ENCODE results near the gene VPS39. TPM values are rescaled to one million over a fixed set of nuclear protein-coding genes. Genes with fewer than 3 reads are reported as not detected.

Gene VPS39
- total and polyA plus RNA-seq, 9 of the 15 experiments (the other 6 are each of a cell fraction or from before 2014, with no cell fraction given) = 3.2 to 37.3 (median 21.8) TPM

DNA sequence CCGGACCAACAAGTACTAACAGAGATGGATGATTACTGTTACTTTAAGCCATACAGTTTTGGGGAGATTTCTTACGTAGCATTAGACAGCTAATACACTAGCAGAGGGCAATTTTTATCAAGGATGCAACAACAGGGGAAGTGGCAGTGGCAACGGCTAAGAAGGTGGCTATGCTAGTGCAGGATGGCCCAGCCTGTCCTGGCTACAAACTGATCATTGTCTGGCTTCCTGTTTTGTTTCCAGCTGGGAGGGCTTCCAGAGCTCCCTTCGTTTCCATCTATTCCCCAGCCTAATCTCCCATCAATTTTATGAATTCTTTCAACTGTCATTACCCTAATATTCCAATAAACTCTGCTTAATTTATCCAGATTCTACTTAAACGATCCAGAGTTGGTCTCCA lies 35.6 kb downstream of the VPS39 start:
- no peaks in the 10 kb centered on the region for H3K9me3 ChIP-seq (replicated peaks; ENCODE audit: control insufficient read depth, insufficient read depth, low read depth, low read length)
- FAIRE-seq (no peak), ATAC-seq (no peak), DNase-seq (ENCODE audit: extremely low read depth in 1 of 4, low spot score in 3 of 4) (no peak)
- in situ Hi-C loops (cut with MboI) (no loop called here), intact Hi-C loops (cut with micrococcal nuclease) (no loop called here)
- H3K9ac ChIP-seq (ENCODE audit: insufficient read depth in 1 of 2, low read depth in 2 of 2, low read length in 2 of 2) = no peak overlapping the region
- no peak for TF ChIP-seq ZNF197 (CRISPR knock-in tag; IDR thresholded peaks at IDR 0.05; ENCODE audit: low read depth)
- TF ChIP-seq NR4A1 (CRISPR knock-in tag; IDR thresholded peaks at IDR 0.05) = no peak
- no peak for TF ChIP-seq NR4A1 (tag; IDR thresholded peaks at IDR 0.05)
- TF ChIP-seq TEAD4 (IDR thresholded peaks at IDR 0.05; ENCODE audit: low read length) = no peak
- no peak for TF ChIP-seq TEAD4 (CRISPR knock-in tag; IDR thresholded peaks at IDR 0.05; ENCODE audit: borderline replicate concordance)
- TF ChIP-seq POLR2B (IDR thresholded peaks at IDR 0.05; ENCODE audit: low read depth, partially characterized antibody) = no peak
- no peak for TF ChIP-seq CEBPB (tag; IDR thresholded peaks at IDR 0.05)
- no peak for TF ChIP-seq NCOA2 (IDR thresholded peaks at IDR 0.05; ENCODE audit: partially characterized antibody in 2 of 2)
- no peak for TF ChIP-seq HINFP (tag; conservative IDR thresholded peaks at IDR 0.05; ENCODE audit: low read depth)
- TF ChIP-seq CBFB (CRISPR knock-in tag; IDR thresholded peaks at IDR 0.05) = no peak
- no peak for TF ChIP-seq YY1 (IDR thresholded peaks at IDR 0.05; ENCODE audit: borderline replicate concordance in 1 of 3, control insufficient read depth in 1 of 3, extremely low read depth in 1 of 3, insufficient read depth in 3 of 3, insufficient read length in 1 of 3, insufficient replicate concordance in 2 of 3, low read depth in 1 of 3, low read length in 2 of 3)
- H3K4me2 ChIP-seq (ENCODE audit: insufficient read depth, low read length) = no peak overlapping the region
- WGBS (ENCODE audit: insufficient coverage, low coverage, missing lambda C conversion rate) = 65% methylated on average over 5 of the region's 5 CpGs
- no peak overlapping the region for H3K4me3 ChIP-seq
- no peaks in the 10 kb centered on the region for H3K79me2 ChIP-seq (ENCODE audit: control insufficient read depth, insufficient read depth, low read length)
- H3K27me3 ChIP-seq (ENCODE audit: control insufficient read depth in 2 of 2, insufficient read depth in 2 of 2, low read length in 2 of 2) = no peaks in the 10 kb centered on the region
- no peaks in the 10 kb centered on the region for H3K9me1 ChIP-seq (ENCODE audit: control insufficient read depth, insufficient read depth, low read length)
- ChIA-PET POLR2A (no interaction called here), CTCF (ENCODE audit: low intra/inter-chr PET ratio) (no interaction called here)
- no TSS peak for BruUV-seq (replicated peaks)
- H3K36me3 ChIP-seq (ENCODE audit: control insufficient read depth, insufficient read depth, low read length) = peaks cover 50% of the 10 kb centered on the region
- H2AFZ ChIP-seq (ENCODE audit: low read depth, low read length) = no peak overlapping the region
- H3K27ac ChIP-seq (ENCODE audit: extremely low read depth, low read depth, low read length) = no peak overlapping the region
- no peaks in the 10 kb centered on the region; a peak in 2 of 5 replicates for H3K4me1 ChIP-seq (replicated peaks in 1 of 2; ENCODE audit: control insufficient read depth in 2 of 2, insufficient read depth in 2 of 2, low read length in 2 of 2)
- no peaks in the 10 kb centered on the region for H4K20me1 ChIP-seq (replicated peaks; ENCODE audit: control insufficient read depth, insufficient read depth, low read length)

Data from K562 (cell line).